AG09309 (cell line): ENCODE measurements around the gene CCND3.

Experiments used
- DNase-seq: peaks from one replicate; pipeline ENCODE4 v3.0.0-alpha.2; 2010; ENCODE audit warnings: low read depth
- H3K4me3 ChIP-seq: 2 replicates; pipeline ENCODE4 v1.5.1; 2011; ENCODE audit warnings: mild to moderate bottlenecking, low read depth, low read length, moderate library complexity; ENCODE audit not compliant: control insufficient read depth
- CTCF ChIP-seq: IDR thresholded peaks from 2 replicates; pipeline ENCODE4 v1.5.1; 2011; ENCODE audit warnings: mild to moderate bottlenecking, low read depth, low read length, inconsistent platforms; ENCODE audit not compliant: insufficient read depth, control insufficient read depth; ENCODE audit errors: missing control alignments

The CCND3 gene

GRCh38 chr6:41895300-41896233 is 46.0 kb downstream of the CCND3 start, which contains the start of gene USP49:
TSS of gene USP49 (minus strand) at chr6:41895375. CDS start at chr6:41806983, 88,392 bp downstream.
- no peak for DNase-seq
- no peak for TF ChIP-seq CTCF

GRCh38 chr6:41894366-41895299 is 47.0 kb downstream of the CCND3 start:
- TF ChIP-seq CTCF: no peak
- no peak for DNase-seq
- peak overlapping the region; percentile 73 for H3K4me3 ChIP-seq

More at GRCh38 chr6:41895300-41896233, 46.0 kb downstream of the CCND3 start, which contains the start of gene USP49:
- peak within 1 kb of the TSS; percentile 73 for H3K4me3 ChIP-seq

GRCh38 chr6:41892921-41893564 is 48.6 kb downstream of the CCND3 start:
- DNase-seq: no peak
- no peak for TF ChIP-seq CTCF
- H3K4me3 ChIP-seq: no peak overlapping the region

GRCh38 chr6:41887331-41887751 is 54.3 kb downstream of the CCND3 start:
- H3K4me3 ChIP-seq: no peak overlapping the region
- no peak for DNase-seq
- no peak for TF ChIP-seq CTCF

GRCh38 chr6:41885930-41886329 is 55.7 kb downstream of the CCND3 start:
- no peak for TF ChIP-seq CTCF
- H3K4me3 ChIP-seq: no peak overlapping the region
- no peak for DNase-seq

GRCh38 chr6:41884957-41885356 is 56.7 kb downstream of the CCND3 start:
- no peak for TF ChIP-seq CTCF
- DNase-seq: no peak
- H3K4me3 ChIP-seq: no peak overlapping the region
